HG02763 (cell line): Measurements from ENCODE around the gene PRSS56.

Source experiments
- ATAC-seq: cut with Tn5 transposase; IDR thresholded peaks from one replicate; pipeline ENCODE4 v1.9.1; 2021; ENCODE audit warnings: mild to moderate bottlenecking, moderate library complexity; ENCODE audit not compliant: unreplicated experiment

Gene PRSS56

GRCh38 chr2:232501794-232502390, 18.3 kb upstream of the PRSS56 start:
- no peak for ATAC-seq

GRCh38 chr2:232502511-232502910, 17.7 kb upstream of the PRSS56 start:
- no peak for ATAC-seq

- no peak for ATAC-seq
Observed at GRCh38 chr2:232502911-232503808, 17.0 kb upstream of the PRSS56 start.

GRCh38 chr2:232503809-232504323, 16.3 kb upstream of the PRSS56 start:
- ATAC-seq: no peak

GRCh38 chr2:232504438-232504837, 15.8 kb upstream of the PRSS56 start:
- no peak for ATAC-seq

- no peak for ATAC-seq
Observed at GRCh38 chr2:232505856-232506255, 14.3 kb upstream of the PRSS56 start.

GRCh38 chr2:232506709-232507108, 13.5 kb upstream of the PRSS56 start:
- no peak for ATAC-seq

- ATAC-seq: no peak
Observed at GRCh38 chr2:232508251-232508650, 11.9 kb upstream of the PRSS56 start.

GRCh38 chr2:232511336-232511890, 8.8 kb upstream of the PRSS56 start:
- no peak for ATAC-seq

GRCh38 chr2:232512602-232513001, 7.6 kb upstream of the PRSS56 start:
- ATAC-seq: no peak

GRCh38 chr2:232513353-232513752, 6.8 kb upstream of the PRSS56 start:
- ATAC-seq: no peak

GRCh38 chr2:232515639-232516038, 4.5 kb upstream of the PRSS56 start:
- no peak for ATAC-seq

- no peak for ATAC-seq
Observed at GRCh38 chr2:232516551-232516950, 3.6 kb upstream of the PRSS56 start.

- no peak for ATAC-seq
Observed at GRCh38 chr2:232518844-232519243, 1.3 kb upstream of the PRSS56 start.

- ATAC-seq: no peak
Observed at GRCh38 chr2:232520489-232520888, 301 bp downstream of the PRSS56 start.

- no peak for ATAC-seq
Observed at GRCh38 chr2:232521098-232521497, 910 bp downstream of the PRSS56 start.

- ATAC-seq: no peak
Observed at GRCh38 chr2:232521959-232522622, 1.9 kb downstream of the PRSS56 start.

- no peak for ATAC-seq
Observed at GRCh38 chr2:232522623-232523401, 2.6 kb downstream of the PRSS56 start.

- no peak for ATAC-seq
Observed at GRCh38 chr2:232523402-232523681, 3.2 kb downstream of the PRSS56 start.

GRCh38 chr2:232523682-232524597, 3.8 kb downstream of the PRSS56 start:
- no peak for ATAC-seq
